ENCODE data around the gene ZNF12.
"Not testable (repeated sequence)": the region's sequence is repeated elsewhere in the genome, so short reads cannot be mapped to it uniquely, and the experiment has no call there.

ZNF12 gene

DNA sequence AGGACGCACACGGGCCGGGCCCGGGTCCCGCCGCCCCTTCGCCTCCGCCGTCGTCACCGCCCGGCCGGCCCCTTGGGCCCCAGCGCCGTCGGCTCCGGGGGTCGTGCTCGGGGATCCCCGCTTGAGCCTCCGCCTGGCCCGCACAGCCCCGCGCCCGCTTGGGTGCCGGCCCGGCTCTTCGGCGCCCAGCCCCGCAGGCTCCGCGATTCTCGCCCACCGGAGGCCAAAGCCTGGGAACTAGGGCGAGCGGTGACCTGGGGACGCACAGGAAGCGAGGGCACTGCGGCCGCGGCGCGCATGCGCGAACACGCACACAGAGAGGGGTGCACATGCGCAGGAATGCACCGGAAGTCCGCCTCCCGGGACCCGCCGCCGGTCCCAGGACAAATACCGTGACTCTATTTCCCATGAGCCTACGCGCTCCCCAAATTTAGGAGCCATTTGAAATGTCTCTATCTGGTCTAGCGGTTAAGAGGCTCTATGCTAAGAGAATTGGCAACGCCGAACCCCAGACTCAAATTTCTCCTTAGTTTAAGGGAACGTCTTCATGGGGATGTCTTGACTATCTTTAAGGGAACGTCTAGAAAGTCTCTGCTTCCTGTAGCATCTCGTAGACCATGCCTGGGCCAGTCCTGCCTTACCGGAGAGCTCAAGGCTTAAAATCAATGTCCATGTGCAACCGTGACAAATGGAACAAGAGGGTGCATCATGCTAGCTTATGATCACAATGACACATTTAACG lies at the start of gene ZNF12:
Gene ZNF12 (minus strand): TSS at position 282 of the 742 bp plus-strand sequence. CDS start 1,774 bp downstream, outside the sequence.
- DNase-seq, result peak; percentile 93 to 95

DNA sequence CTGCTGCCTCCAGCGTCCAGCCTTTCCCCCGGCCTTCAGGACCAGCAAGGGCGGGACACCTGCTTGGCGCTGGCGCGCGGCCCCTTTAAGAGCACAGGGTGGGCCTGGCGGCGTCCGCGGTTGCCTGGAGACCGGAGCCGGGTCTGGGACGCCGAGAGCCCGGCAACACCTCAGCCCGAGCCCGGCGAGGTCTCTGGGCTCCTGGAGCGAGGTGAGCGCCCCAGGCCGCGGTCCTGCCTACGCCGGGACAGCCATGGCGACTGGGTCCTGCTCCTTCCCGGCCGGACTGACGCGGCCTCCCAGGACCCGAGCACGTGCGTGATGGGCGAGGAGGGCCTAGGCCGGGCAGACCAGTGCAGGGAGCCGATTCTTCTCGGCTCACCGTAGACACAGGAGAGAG lies 47.2 kb upstream of the ZNF12 start, which contains the start of gene RSPH10B2:
Gene RSPH10B2 (plus strand): TSS at position 140 of the 400 bp plus-strand sequence. CDS start 3,575 bp downstream, outside the sequence.
- not testable (repeated sequence) for DNase-seq

DNA sequence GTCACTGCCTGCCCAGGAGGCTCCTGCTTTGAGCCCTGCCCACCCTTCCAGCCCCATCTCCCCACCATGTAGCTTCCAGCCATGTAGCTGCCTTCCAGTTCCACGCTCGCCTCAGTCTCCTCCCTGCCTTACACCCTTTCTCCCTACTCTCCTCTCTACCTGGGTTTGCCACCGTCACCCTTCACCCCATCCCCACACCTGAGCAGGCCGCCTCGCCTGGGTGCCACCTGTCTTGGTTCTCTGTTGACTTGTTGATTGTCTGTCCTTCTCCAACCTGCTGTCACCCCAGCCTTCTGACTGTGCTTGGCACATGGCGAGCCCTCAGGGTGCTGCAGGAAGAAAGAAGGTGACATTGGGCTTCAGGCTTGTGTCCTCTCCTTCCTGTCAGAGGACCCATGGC lies 43.4 kb upstream of the ZNF12 start:
- not testable (repeated sequence) for DNase-seq

DNA sequence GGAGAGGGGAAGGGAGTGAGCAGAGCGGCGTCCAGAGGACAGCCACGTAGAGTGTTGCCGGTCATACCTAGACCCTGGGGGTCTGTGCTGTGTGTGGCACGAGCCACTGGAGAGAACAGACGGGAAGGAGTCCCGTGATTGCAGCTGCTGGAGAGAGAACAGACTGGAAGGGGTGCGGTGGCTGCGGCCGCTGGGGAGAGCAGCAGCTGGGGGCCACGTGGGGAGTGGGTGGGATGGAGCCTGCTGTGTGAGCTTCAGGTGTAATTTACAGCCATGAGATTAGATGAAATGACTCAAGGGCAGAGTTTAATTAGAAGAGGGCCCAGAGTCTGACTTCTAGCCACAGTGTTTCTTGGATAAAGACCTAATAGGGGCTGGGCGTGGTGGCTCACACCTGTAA lies 42.6 kb upstream of the ZNF12 start:
- DNase-seq, result not testable (repeated sequence)

DNA sequence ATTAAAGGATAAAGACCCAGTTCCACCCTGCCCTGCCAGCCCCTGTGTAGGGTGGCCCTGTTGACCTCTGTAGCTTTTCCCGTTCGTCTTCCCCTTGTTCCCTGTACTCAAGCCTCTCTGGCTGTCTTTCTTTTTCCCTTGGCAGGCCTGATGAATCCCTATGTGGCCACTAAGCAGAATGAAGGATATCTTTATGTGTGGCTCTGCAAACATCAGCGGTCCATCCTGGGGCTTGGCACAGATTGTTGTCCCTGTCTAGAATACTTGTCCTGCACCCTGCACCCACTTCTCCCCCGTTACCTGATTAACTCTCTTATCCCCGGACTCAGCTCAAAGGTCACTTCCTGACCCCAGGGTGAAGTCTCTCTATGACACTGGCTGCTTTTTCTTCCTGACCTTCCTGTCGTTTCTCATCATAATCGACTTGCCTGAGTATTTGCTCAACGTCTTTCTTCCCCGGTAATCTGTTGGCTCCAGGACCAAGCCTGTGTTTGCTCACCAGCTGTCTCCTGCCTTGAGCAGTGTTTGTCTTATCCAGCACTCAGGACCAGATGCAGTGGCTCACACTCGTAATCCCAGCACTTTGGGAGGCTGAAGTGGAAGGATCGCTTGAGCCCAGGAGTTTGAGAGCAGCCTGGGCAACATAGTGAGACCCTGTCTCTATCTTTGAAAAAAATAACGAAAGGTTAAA lies 37.8 kb upstream of the ZNF12 start:
- not testable (repeated sequence) for DNase-seq

DNA sequence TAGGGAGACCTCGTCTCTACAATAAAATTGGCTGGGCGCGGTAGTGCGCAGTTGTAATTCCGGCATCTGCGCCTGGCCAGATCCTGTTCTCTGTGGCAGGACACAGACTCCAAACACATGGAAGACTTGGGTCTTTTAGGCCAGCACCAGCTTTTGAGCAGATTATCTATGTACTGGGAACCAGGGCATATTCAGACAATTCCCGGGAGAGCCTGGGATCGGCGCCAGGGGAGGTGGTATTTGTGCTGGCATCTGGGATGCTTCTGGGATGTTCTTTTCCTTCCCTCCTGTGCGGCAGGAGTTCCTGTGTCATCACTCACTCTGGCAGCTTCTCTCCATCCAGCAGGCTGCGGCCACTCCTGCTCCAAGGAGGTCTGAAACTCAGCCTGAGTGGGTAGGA lies 31.7 kb upstream of the ZNF12 start:
- not testable (repeated sequence) for DNase-seq

DNA sequence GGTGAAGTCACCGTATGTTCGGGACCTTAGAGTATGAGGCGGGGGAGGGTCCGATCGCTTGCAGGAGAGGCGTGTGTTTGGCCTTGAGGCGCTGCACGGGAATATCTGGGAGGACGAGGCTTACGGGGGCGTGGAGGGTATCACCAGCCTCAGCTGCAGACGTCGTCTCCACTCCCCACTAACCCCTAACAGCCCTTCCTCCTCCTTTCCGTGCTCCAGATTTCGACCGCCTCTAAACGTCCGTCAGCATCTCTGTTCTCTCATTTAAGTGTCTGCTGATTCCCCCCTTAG lies 23.5 kb upstream of the ZNF12 start:
- no peak for DNase-seq

DNA sequence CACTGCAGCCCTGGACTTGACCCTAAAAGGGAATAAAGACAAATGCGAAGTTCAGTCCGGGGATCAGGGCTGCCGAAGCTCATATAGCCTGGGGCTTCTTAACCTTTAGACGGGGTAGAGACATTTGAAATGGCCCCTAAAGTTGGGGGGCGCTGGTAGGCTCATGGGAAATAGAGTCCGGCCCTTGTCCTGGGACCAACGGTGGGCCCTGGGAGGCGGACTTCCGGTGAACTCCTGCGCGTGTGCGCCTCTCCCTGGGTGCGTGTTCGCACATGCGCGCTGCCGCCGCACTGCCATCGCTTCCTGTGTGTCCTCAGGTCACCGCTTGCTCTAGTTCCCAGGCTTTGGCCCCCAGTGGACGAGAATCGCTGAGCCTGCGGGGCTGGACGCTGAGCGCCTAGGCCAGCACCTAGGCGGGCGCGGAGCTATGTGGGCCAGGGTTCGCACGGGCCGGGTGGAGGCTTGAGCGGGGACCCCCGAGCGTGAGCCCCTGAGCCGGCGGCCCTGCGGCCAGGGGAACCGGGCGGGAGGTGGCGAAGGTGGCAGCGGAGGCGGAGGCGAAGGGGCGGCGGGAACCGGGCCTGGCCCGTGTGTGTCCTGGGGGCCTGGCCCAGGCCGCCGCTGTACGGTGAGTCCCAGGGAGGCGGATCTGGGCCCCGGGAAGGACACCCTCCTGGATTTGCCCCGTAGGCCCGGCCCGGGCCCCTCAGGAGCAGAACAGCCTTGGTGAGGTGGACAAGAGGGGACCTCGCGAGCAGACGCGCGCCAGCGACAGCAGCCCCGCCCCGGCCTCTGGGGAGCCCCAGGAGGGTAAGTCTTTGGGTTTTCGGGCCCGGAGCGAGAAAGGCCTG lies 23.0 kb upstream of the ZNF12 start:
- DNase-seq, result peak; percentile 78 to 79

DNA sequence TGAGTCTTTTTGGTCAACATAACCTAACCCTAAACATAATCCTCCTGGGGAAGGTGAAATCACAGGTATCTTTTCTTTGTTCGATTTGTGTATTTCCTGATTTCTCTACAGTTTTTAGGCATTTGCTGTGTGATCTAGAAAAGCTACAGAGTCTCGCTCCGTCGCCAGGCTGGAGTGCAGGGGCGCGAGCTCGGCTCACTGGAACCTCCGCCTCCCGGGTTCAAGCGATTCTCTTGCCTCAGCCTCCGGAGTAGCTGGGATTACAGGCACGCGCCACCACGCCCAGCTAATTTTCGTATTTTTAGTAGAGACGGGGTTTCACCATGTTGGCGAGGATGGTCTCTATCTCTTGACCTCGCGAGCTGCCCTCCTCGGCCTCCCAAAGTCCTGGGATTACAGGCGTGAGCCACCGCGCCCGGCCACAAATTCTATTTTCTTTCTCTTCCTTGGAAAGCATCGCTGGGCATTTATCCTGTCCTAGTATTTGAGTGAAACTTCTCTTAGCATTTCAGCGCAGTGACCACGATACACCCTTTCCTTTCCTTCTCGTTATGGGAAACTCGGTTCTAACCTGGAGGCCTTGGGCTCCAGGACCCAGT lies 22.2 kb upstream of the ZNF12 start:
- not testable (repeated sequence) for DNase-seq

DNA sequence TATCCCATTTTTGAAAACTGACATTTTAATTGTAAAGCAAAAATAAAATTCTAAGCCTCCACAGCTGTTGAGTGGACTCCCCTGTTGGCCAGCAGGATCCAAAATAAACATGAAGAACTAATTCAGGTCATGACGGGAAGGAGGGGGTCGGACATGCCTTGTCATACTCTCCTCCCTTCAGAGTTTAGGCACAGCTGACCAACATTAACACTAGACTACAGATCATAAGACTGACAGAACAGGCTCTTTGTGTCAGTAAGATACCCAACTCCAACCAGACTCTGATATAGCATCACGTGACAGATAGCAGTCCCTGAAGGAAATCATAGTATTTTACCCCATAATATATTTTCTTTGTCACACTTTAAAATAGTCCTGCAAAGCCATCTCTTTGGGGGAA lies 20.9 kb upstream of the ZNF12 start:
- DNase-seq, result no peak

DNA sequence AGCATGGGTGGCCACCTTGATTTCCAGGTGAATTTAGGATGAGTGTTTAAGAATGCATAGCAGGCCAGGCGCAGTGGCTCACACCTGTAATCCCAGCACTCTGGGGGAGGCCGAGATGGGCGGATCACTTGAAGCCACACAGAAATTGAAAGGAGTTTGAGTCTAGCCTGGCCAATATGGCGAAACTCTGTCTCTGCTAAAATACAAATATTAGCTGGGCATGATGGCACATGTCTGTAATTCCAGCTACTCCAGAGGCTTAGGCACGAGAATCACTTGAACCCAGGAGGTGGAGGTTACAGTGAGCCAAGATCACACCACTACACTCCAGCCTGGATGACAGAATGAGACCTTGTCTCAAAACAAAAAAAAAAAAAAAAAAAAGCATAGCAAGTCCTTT lies 19.6 kb upstream of the ZNF12 start:
- DNase-seq, result not testable (repeated sequence)

DNA sequence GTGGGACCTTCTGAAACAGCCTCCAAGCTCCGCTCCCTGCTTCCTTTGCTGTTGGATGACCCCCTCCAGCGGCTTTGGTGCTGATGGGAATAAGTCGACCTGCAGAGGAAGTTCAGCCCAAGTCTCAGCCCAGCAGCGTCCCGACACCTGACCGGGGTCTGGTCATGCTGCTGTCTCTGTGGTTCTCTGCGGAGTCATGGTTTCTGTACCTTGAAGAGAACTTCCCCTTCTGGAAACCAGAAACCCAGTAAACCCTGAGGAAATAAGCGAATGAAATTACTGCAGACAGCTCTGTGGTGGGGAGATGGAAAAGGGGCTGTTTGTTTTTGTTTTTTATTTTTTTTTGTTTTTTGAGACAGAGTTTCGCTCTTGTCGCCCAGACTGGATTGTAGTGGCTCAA lies 18.3 kb upstream of the ZNF12 start:
- no peak for DNase-seq

DNA sequence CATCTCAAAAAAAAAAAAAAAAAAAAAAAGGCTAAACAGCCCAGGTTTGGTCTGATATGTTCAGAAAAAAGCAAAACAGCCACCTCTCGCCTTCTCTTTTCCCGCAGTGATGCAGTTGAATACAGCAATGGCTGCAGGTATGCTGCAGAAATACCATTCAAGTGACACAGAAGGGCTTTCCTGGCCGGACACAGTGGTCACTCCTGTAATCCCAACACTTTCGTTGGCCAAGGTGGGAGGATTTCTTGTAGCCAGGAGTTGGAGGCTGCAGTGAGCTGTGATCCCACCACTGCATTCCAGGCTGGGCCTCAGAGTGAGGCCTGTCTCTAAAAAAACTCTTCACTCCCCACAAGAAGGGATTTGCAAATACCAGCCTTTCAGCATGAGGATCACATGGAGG lies 17.6 kb upstream of the ZNF12 start:
- DNase-seq, result not testable (repeated sequence)

DNA sequence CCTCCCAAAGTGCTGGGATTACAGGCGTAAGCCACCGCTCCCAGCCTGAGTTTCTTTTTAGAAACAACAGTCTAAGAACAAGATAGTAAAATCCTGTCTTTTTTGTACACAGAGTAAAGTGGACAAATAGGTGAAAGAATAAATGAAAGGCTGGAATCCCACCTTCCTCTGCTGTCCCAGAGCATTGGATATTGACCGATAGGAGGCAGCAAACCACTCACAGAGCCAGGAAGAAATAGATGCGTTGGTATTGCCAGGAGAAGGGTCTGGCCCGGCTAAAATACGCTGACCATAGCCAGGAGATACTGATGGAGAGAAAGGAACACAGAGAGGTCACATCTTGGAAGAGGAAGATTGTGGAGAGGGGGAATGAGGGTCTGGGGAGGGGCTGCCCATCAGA lies 11.4 kb upstream of the ZNF12 start:
- DNase-seq, result no peak

DNA sequence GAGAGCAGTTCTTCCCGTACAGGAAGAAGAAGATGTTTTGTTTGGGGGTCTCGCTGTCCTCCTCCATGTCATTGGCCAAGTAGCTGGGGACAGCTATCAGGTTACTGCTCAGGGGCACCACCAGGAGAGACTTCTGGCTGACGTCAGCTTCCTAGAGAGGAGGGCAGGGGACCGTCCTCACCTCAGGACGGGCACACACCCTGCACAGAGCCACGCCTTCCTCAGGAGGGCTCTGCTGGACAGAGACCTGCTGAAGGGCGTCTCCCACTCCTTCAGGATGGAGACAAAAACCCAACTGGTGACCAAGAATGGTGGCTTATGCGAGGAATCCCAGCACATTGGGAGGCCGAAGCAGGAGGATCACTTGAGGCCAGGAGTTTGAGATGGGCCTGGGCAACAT lies 9.2 kb upstream of the ZNF12 start:
- DNase-seq, result not testable (repeated sequence)

DNA sequence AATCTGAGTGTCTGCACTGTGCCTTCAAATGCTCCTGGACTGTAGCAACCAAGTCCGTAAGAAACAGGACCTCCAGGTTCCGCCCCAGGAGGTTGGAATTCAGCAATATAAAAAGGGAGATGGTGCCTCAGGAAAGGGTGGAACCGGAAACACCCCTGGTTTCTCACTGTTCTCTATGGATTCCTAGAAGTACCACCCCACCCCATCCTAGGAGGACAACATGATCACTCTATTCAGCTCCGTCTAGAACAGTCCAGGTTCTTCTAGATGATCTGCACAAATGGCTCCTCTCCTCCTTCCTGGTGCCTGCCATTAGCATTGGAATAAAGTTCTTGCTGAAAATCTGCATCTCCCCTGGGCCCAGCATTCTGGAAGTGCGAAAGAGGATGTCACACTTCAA lies 7.6 kb upstream of the ZNF12 start:
- DNase-seq, result no peak

DNA sequence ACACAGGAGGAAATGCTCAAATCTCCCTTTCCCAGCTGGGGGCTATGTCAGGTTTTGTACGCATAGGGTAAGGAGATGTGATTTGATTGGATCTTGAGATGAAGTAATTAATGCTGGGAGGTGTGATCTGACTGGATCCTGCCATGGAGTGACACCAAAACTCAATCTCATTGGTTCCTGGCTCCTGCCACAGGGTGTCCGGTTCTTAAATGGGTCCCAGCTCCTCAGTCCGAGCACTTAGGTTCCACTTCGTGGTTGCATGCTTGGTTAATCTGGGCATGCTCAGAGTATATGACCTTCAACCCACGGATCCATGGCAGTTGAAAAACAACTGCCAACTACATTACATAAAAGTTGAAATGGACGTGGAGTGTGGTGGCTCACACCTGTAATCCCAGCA lies 3.1 kb upstream of the ZNF12 start:
- no peak for DNase-seq

DNA sequence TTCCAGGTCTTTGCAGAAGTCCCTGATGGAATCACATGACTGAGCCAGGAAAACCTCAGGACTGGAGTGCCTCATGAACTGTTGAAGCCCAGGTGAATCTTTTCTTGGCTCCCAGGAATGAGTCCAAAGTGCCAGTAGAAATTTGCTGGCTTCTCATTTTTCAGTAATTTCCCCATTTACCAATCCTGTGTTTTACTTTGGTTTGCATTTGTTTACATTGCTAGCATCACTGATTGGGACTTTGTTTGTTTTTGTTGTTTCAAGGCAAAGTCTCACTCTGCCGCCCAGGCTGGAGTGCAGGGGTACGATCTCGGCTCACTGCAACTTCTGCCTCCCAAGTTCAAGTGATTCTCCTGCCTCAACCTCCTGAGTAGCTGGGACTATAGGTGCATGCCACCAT lies 1.6 kb upstream of the ZNF12 start:
- DNase-seq, result no peak

DNA sequence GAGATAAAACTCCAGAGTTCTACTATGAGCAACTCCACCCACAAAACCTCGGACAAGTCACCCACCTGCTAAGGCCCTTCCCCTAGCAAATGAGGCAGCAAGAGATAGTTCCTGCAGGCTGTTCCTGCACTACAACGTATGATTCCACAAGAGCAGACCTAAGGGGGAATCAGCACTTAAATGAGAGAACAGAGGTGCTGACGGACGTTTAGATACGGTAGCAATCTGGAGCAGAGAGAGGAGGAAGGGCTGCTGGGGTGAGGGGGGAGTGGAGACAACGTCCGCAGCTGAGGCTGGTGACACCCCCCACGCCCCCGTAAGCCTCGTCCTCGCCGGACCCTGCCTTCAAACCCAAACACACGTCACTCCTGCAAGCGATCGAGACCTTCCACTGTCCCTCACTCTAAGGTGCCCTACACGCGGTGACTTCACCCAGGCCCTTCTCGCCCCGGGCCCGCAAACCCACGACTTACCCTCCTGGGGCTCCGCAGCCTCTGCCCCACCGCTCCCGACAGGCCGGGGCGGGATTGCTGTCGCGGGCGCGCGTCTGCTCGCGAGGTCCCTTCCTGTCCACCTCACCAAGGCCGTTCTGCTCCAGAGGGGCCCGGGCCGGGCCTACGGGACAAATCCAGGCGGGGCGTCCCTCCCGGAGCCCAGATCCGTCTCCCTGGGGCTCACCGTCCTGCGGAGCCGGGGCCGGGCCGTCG lies 635 bp downstream of the ZNF12 start:
- peak; percentile 3 to 10 for DNase-seq

DNA sequence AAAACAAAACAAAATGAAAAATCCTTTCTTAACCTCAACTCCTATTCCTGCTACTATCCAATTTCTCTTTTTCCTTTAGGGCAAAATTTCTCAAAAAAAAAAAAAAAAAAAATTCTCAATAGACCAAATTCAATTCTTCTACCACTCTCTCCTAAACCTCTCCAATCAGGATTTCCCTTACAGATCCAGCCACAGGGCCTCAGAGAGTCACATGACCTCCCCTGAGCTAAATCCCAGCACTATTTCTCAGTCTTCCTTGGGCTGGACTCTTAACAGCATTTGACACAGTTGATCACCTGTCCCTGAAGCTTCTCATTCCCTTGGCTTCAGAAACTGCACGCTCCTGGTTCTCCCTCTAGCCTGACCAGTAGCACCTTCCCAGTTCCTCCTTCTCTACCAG lies 4.9 kb downstream of the ZNF12 start:
- DNase-seq, result no peak

DNA sequence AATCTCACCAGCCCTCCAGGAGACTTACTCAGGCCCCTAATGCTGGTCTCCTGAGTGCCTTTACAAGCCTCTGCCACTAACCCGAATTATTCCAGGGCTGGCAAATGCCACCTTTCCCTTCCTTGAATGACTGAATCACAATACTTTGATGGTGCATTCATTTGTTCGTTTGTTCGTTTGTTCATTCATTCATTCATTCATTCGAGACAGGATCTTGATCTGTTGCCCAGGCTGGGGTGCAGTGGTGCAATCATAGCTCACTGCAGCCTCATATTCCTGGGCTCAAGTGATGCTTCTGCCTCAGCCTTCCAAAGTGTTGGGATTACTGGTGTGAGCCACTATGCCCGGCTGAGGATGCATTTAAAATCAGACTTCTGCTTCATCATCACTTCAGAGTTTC lies 6.0 kb downstream of the ZNF12 start:
- no peak for DNase-seq

DNA sequence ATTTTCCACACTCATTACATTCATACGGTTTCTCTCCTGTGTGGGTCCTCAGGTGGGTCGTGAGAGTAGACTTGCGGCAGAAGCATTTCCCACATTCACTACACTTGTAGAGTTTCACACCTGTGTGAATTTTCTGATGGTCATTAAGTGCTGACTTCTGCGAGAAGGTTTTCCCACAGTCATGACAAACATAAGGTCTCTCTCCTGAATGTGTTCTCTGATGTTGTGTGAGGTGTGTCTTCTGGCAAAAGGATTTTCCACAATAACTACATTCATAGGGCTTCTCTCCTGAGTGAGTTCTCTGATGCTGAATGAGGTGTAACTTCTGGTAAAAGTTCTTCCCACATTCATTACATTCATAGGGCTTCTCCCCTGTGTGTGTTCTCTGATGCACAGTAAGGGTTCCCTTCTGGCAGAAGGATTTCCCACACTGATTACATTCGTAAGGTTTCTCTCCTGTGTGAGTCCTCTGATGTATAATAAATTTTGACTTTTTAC lies 15.1 kb downstream of the ZNF12 start:
- DNase-seq, result no peak

Measured in stimulated activated CD4-positive, alpha-beta T cell treated with anti-CD3 and anti-CD28 coated beads, Interleukin-4, amount 100 ng/mL, for 4 hours (primary cell).